Suprapubic skin (tissue), 4 donors: ENCODE data around the gene TGM3. TPM values are rescaled to one million over a fixed set of nuclear protein-coding genes. Genes with fewer than 3 reads are reported as not detected.

Experiments
- DNase-seq, 2 donors: peaks; one replicate each; pipeline ENCODE4 v3.0.0-alpha.2; 2019; ENCODE audit warnings: low spot score in 2 of 2
- H3K27ac ChIP-seq: fragments of 200-600 bp; sonication (generic); one replicate; pipeline ENCODE4 v1.5.1; 2019
- H3K27me3 ChIP-seq: fragments of 200-600 bp; sonication (generic); one replicate; pipeline ENCODE4 v1.5.1; 2019
- H3K36me3 ChIP-seq: fragments of 200-600 bp; sonication (generic); one replicate; pipeline ENCODE4 v1.5.1; 2019
- H3K4me1 ChIP-seq: fragments of 200-600 bp; sonication (generic); one replicate; pipeline ENCODE4 v1.5.1; 2019
- H3K4me3 ChIP-seq: fragments of 200-600 bp; sonication (generic); one replicate; pipeline ENCODE4 v1.5.1; 2019; ENCODE audit warnings: mild to moderate bottlenecking
- H3K9me3 ChIP-seq: fragments of 200-600 bp; sonication (generic); one replicate; pipeline ENCODE4 v1.5.1; 2019
- CTCF ChIP-seq, 2 donors: fragments of 200-600 bp in 1 of 2; fragments of 450-650 bp in 1 of 2; sonication (generic) in 1 of 2; IDR thresholded peaks; one replicate each; pipeline ENCODE4 v1.5.1; 2016 to 2019; ENCODE audit warnings: antibody characterized with exemption in 2 of 2, mild to moderate bottlenecking in 1 of 2, moderate library complexity in 1 of 2
- EP300 ChIP-seq: sonication (generic); formaldehyde crosslinking; IDR thresholded peaks from one replicate; pipeline ENCODE4 v1.6.1; 2017; ENCODE audit warnings: antibody characterized with exemption
- POLR2A ChIP-seq, 2 donors: fragments of 450-650 bp; IDR thresholded peaks; one replicate each; pipeline ENCODE4 v1.6.1; 2017; ENCODE audit warnings: antibody characterized with exemption in 2 of 2, mild to moderate bottlenecking in 2 of 2, moderate library complexity in 2 of 2
- POLR2AphosphoS5 ChIP-seq, 3 donors: sonication (generic); formaldehyde crosslinking; IDR thresholded peaks; one replicate each; pipeline ENCODE4 v1.6.1; 2017; ENCODE audit warnings: antibody characterized with exemption in 3 of 3
- WGBS: methylation state at CpG from one replicate; pipeline ENCODE4 v1.1.5; 2018; 5-methylcytosine and 5-hydroxymethylcytosine counted together
- total RNA-seq, 4 donors: library from RNA; depleted of rRNA; stranded (reverse); fragments of >200 nt; gene quantifications; one replicate each; pipeline ENCODE4 v1.1.0, GENCODE V29; 2016

Gene TGM3
- total RNA-seq, 4 donors from 2014 or later, result 24.9 to 56.5 (median 44.8) TPM

- Histone ChIP-seq H3K4me3 (no peak overlapping the region), H3K9me3 (no peaks in the 10 kb centered on the region), H3K27me3 (no peaks in the 10 kb centered on the region), H3K4me1 (peaks cover 14% of the 10 kb centered on the region), H3K36me3 (no peaks in the 10 kb centered on the region), H3K27ac (no peak overlapping the region)
- no peak for TF ChIP-seq EP300
- no peak for TF ChIP-seq CTCF (IDR thresholded peaks at IDR 0.05)
- TF ChIP-seq POLR2A (IDR thresholded peaks at IDR 0.05), result no peak
- no peak for TF ChIP-seq POLR2AphosphoS5 (IDR thresholded peaks at IDR 0.05)
- DNase-seq, result peak in 1 of 2 donors; percentile 76
- WGBS, result 69% methylated on average over 8 of the region's 8 CpGs
Observed at GRCh38 chr20:2292416-2293110, 3.2 kb upstream of the TGM3 start.

- Histone ChIP-seq H3K27ac (no peak overlapping the region), H3K27me3 (no peaks in the 10 kb centered on the region), H3K4me1 (peaks cover 14% of the 10 kb centered on the region), H3K36me3 (no peaks in the 10 kb centered on the region), H3K9me3 (no peaks in the 10 kb centered on the region), H3K4me3 (no peak overlapping the region)
- peak in 1 of 2 donors; percentile 38 for DNase-seq
- WGBS, result 87% methylated on average over 11 of the region's 11 CpGs
- no peak for TF ChIP-seq POLR2A (IDR thresholded peaks at IDR 0.05)
- no peak for TF ChIP-seq POLR2AphosphoS5 (IDR thresholded peaks at IDR 0.05)
- TF ChIP-seq EP300, result no peak
- no peak for TF ChIP-seq CTCF (IDR thresholded peaks at IDR 0.05)
Observed at GRCh38 chr20:2293486-2293885, 2.3 kb upstream of the TGM3 start.

GRCh38 chr20:2293971-2294370 is 1.8 kb upstream of the TGM3 start:
- TF ChIP-seq EP300 (no peak), CTCF (IDR thresholded peaks at IDR 0.05) (no peak), POLR2AphosphoS5 (IDR thresholded peaks at IDR 0.05) (no peak), POLR2A (IDR thresholded peaks at IDR 0.05) (no peak)
- H3K27me3 ChIP-seq, result no peaks in the 10 kb centered on the region
- peaks cover 14% of the 10 kb centered on the region for H3K4me1 ChIP-seq
- DNase-seq, result peak in 1 of 2 donors; percentile 45
- no peak overlapping the region for H3K4me3 ChIP-seq
- WGBS, result 43% methylated on average over 4 of the region's 4 CpGs
- no peaks in the 10 kb centered on the region for H3K9me3 ChIP-seq
- no peaks in the 10 kb centered on the region for H3K36me3 ChIP-seq
- no peak overlapping the region for H3K27ac ChIP-seq

- H3K9me3 ChIP-seq, result no peaks in the 10 kb centered on the region
- H3K27ac ChIP-seq, result no peak overlapping the region
- peaks cover 14% of the 10 kb centered on the region for H3K4me1 ChIP-seq
- no peaks in the 10 kb centered on the region for H3K27me3 ChIP-seq
- no peak for DNase-seq
- no peak for TF ChIP-seq POLR2AphosphoS5 (IDR thresholded peaks at IDR 0.05)
- WGBS, result 63% methylated on average over 7 of the region's 7 CpGs
- no peak overlapping the region for H3K4me3 ChIP-seq
- no peaks in the 10 kb centered on the region for H3K36me3 ChIP-seq
Observed at GRCh38 chr20:2295286-2295685, 515 bp upstream of the TGM3 start.

GRCh38 chr20:2296524-2297356 is 939 bp downstream of the TGM3 start:
- TF ChIP-seq POLR2AphosphoS5 (IDR thresholded peaks at IDR 0.05), result no peak
- no peak for TF ChIP-seq EP300
- no peak for TF ChIP-seq POLR2A (IDR thresholded peaks at IDR 0.05)
- no peak for TF ChIP-seq CTCF (IDR thresholded peaks at IDR 0.05)
- H3K4me3 ChIP-seq, result no peak overlapping the region
- 58% methylated on average over 5 of the region's 5 CpGs for WGBS

More at GRCh38 chr20:2296524-2297356, 939 bp downstream of the TGM3 start:
- peaks cover 14% of the 10 kb centered on the region for H3K4me1 ChIP-seq
- H3K9me3 ChIP-seq, result no peaks in the 10 kb centered on the region
- no peaks in the 10 kb centered on the region for H3K27me3 ChIP-seq
- no peak overlapping the region for H3K27ac ChIP-seq
- no peak for DNase-seq
- no peaks in the 10 kb centered on the region for H3K36me3 ChIP-seq
